GM18505 (cell line): ENCODE data around the gene IRF9.

Source experiments
- ATAC-seq: cut with Tn5 transposase; IDR thresholded peaks from one replicate; pipeline ENCODE4 v1.9.1; 2021; ENCODE audit not compliant: unreplicated experiment
- POLR2A ChIP-seq: IDR thresholded peaks from 4 replicates; pipeline ENCODE4 v1.6.1; 2011; ENCODE audit warnings: borderline replicate concordance; ENCODE audit not compliant: insufficient read depth, insufficient read length; ENCODE audit errors: extremely low read depth

Gene IRF9

GRCh38 chr14:24165785-24166184 lies 4.7 kb downstream of the IRF9 start:
- no peak for ATAC-seq
- peak; percentile 35 for TF ChIP-seq POLR2A

- no peak for TF ChIP-seq POLR2A
- ATAC-seq = no peak
These were observed 6.5 kb downstream of the IRF9 start for GRCh38 chr14:24167469-24168114.

DNA sequence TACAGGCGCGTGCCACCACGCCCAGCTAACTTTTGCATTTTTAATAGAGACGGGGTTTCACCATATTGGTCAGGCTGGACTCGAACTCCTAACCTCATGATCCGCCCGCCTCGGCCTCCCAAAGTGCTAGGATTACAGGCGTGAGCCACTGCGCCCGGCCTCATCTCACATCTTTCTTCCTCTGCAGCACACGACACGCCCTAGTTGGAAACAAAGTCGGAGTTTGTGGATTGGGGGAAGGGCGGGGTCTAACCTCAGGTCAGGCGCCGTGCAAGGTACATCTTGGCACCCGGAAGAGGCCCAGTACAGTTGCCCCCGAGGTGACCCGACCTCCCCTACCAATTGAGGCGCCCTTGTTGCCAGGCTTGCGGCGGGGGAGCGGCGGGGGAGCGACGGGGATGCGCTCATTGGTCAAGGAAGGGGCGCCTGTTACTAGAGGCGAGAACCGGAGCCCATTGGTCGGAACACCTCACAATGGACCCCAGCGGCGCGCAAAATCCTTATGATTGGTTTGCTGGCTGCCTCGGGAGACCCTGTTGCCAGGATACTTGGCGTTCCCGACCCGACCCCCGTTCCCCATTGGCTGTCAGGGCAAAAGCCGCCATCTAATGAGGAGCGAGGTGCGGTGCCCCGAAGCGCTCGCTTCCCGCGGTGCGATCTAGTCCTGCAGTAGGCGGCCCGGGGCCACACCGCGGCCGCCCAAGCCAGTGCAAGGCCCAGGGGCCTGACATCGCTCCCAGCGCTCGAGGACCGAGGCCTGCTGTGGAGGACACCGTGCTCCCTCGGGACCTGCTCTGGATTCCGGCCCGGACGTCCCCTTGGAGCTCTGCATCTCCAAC lies 10.6 kb downstream of the IRF9 start, which contains the start of gene REC8:
Gene REC8, plus strand, starts transcription at position 659 of the 839 bp plus-strand sequence. CDS start 473 bp downstream, outside the sequence.
- ATAC-seq = peak; percentile 83
- peak; percentile 44 for TF ChIP-seq POLR2A

DNA sequence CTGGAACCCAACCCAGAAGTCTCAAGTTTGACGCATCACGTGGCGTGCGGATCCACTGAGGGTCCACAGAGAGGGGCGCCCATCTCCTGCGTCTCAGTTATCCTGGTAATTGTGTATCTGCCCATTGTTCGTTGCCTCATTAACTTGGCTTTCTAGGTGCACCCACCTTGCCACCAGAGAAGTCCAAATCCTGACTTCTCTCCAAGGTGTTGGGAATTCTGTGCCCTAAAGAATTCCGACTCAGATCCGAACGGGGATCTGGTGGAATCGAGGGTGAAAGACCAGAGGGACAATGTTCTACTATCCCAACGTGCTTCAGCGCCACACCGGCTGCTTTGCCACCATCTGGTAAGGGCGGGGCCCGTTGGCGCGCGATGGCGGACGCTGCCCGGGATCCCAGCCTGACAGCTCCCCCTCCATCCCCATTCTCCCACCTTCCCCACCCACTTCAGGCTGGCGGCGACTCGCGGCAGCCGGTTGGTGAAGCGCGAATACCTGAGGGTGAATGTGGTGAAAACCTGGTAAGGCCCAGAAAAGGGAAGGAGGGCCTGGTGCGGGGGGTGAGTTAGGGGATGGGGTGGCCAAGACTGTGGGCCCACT lies 11.3 kb downstream of the IRF9 start:
- TF ChIP-seq POLR2A = no peak
- ATAC-seq = no peak

DNA sequence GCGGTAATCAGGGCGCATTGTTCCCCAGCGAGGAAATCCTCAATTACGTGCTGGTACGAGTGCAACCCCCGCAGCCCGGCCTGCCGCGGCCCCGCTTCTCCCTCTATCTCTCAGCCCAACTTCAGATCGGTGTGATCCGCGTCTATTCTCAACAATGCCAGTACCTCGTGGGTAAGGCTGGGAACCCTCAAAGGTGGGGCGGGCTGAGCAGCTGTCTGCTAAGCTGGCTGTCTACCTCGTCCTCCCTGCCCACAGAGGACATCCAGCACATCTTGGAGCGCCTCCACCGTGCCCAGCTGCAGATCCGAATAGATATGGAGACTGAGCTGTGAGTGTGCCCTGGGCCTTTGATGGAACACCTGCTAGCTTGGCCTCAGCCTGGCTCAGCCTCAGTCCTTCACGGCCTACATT lies 11.8 kb downstream of the IRF9 start:
- no peak for ATAC-seq
- no peak for TF ChIP-seq POLR2A

GRCh38 chr14:24176599-24176998 lies 15.5 kb downstream of the IRF9 start:
- TF ChIP-seq POLR2A = no peak
- no peak for ATAC-seq

DNA sequence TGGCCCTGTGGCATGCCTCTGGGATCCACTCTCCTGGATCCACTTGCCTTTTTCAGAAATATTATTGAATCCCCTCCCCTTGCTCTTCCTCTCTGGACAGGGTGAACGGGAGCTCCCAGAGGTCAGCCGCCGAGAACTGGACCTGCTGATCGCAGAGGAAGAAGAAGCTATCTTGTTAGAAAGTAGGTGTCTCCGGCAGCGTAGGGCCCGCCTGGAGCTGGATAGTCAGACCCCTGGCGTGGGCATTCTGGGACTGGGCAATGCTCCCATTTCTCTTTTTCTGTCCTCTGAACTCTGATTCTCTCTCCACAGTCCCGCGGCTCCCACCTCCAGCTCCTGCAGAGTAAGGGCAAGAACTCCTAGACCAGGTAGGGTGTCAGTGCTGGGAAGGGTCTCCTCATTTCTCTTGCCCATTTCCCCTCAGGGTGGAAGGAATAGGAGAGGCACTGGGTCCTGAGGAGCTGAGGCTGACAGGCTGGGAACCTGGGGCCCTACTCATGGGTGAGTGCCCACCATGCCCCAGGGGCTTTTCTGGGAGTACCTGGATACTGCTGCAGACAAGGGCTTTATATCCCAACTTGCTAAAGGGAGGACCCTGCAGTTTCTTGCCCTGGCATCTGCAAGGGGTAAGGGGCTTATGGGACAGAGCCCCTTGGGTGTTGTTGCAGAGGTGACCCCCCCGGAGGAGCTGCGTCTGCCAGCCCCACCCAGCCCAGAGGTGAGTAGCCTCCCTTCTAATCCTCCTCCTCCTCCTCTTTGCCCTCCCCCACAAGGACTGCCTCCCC lies 16.2 kb downstream of the IRF9 start:
- no peak for ATAC-seq
- no peak for TF ChIP-seq POLR2A

GRCh38 chr14:24177891-24178290 lies 16.8 kb downstream of the IRF9 start:
- no peak for ATAC-seq
- TF ChIP-seq POLR2A = no peak

DNA sequence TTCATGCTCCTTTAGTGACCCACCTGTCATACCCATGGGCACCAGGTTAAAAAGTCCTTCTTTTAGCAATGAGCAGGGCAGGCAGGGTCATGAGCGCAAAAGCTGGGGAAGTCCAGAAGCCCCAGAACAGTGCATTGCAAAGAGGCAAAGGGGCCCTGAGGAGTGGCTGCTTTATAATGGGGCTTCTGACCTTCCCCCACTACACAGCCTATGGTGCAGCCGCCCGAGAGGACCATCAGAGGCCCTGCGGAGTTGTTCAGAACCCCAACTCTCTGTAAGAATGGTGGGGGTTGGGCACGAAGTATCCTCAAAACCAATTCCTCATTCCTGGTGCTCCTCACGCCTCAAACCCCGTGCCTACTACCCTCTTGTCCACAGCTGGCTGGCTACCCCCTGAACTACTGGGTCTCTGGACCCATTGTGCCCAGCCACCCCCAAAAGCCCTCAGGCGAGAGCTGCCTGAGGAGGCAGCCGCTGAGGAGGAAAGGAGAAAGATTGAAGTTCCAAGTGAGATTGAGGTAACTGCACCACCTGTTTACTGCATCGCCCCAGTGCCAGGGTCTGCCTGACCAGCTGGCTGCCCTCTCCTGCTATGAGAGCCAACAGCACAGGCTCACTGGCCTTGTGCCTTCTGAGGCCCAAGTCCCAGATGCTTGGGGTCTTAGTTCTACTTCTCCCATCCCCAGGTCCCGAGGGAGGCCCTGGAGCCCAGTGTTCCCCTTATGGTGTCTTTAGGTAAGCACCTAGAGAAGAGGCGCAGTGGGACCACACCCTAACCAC lies 17.5 kb downstream of the IRF9 start:
- no peak for ATAC-seq
- TF ChIP-seq POLR2A = no peak

DNA sequence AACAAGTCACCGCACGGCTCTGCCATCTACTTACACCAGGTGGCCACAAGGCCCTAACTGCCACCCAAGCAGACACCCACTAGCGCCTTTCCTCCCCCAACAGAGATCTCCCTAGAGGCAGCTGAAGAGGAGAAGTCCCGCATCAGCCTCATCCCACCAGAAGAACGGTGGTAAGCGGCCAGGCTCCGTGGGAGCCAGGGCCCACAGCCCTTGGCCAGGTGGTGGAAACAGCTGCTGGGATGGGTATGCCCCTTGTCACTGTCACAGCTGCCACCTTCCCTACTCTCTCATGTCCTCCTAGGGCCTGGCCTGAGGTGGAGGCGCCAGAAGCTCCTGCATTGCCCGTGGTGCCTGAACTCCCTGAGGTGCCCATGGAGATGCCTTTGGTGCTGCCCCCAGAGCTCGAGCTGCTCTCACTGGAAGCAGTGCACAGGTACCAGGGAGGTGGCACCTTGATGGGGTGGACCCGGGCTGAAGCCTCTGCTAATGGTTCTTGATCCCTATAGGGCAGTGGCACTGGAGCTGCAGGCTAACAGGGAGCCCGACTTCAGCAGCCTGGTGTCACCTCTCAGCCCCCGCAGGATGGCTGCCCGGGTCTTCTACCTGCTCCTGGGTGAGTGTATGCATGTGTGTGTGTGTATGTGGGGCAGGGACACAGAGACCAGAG lies 18.4 kb downstream of the IRF9 start:
- no peak for TF ChIP-seq POLR2A
- no peak for ATAC-seq

- no peak for ATAC-seq
- no peak for TF ChIP-seq POLR2A
These were observed 19.1 kb downstream of the IRF9 start for GRCh38 chr14:24179961-24180796.
